HG03439 (cell line): ENCODE results near the gene ICAM5.
"Not testable (repeated sequence)": the region's sequence is repeated elsewhere in the genome, so short reads cannot be mapped to it uniquely, and the experiment has no call there.

Experiments used
- ATAC-seq: cut with Tn5 transposase; IDR thresholded peaks from one replicate; pipeline ENCODE4 v1.9.1; 2021; ENCODE audit warnings: mild to moderate bottlenecking, moderate library complexity; ENCODE audit not compliant: unreplicated experiment

The ICAM5 gene

DNA sequence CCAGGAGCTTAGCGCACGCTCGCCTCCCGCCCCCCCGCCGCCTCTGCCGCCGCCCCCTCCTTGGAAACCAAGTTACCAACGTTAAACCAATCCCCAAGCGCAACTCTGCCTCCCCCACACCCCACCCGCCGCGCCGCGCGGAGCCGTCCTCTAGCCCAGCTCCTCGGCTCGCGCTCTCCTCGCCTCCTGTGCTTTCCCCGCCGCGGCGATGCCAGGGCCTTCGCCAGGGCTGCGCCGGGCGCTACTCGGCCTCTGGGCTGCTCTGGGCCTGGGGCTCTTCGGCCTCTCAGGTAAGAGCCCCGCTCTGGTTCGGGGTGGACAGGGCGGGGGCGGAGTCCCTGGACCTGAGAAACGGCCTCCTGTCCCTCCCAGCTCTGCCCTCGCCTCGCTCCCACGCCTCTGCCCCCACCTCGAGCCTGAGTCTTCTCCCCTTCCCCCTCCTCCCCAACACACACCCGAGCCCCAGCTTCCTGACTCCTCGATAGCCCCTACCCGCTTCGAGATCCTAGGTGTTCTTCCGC, at the start of gene ICAM5:
Gene ICAM5 (plus strand): TSS at position 117 of the 521 bp plus-strand sequence. CDS start 92 bp downstream, at position 209.
- ATAC-seq: no peak

- ATAC-seq: not testable (repeated sequence)
Observed at GRCh38 chr19:10241826-10242449, 47.8 kb upstream of the ICAM5 start.

GRCh38 chr19:10243606-10244005, 46.1 kb upstream of the ICAM5 start:
- no peak for ATAC-seq

GRCh38 chr19:10245189-10245939, 44.4 kb upstream of the ICAM5 start:
- no peak for ATAC-seq

GRCh38 chr19:10246511-10246910, 43.2 kb upstream of the ICAM5 start:
- no peak for ATAC-seq

- peak; percentile 85 for ATAC-seq
Observed at GRCh38 chr19:10251792-10252694, 37.7 kb upstream of the ICAM5 start, which contains the start of gene MRPL4. MRPL4 (plus strand) TSS chr19:10252214; CDS start chr19:10252254, 40 bp downstream.

- ATAC-seq: no peak
Observed at GRCh38 chr19:10252707-10253106, 37.0 kb upstream of the ICAM5 start.

DNA sequence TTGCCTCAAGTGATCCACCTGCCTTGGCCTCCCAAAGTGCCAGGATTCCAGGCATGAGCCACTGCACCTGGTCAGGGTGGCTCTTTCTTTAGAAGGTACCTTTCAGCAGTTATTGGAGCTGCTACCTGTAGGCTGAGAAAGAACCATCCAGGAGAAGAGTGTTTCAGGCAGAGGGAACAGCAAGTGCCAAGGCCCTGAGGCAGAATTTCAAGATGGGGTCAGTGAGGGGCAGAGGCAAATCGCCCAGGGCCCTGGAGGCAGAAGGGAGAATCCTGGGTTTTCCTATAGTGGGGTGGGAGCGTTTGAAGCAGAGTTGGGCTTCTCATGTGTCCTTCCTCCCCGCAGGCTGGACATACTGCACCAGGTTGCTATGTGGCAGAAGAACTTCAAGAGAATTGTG, 35.5 kb upstream of the ICAM5 start:
- no peak for ATAC-seq

- ATAC-seq: no peak
Observed at GRCh38 chr19:10255358-10255757, 34.4 kb upstream of the ICAM5 start.

DNA sequence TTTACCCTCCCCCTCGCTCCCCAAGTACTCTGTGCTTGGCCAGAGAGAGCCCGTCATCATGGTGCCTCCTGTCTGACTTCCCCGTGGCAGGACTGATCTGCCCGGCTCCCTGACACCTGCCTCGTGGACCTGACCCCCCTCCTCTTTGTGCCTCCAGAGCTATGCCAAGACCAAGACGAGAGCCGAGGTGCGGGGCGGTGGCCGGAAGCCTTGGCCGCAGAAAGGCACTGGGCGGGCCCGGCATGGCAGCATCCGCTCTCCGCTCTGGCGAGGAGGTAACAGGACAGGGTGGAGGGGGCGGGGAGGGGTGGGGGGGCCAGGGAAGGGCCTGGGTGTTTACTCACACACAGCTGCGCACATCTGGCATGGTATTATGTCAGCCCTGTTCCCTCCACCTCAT, 33.2 kb upstream of the ICAM5 start:
- ATAC-seq: no peak

- no peak for ATAC-seq
Observed at GRCh38 chr19:10256970-10257615, 32.7 kb upstream of the ICAM5 start.

GRCh38 chr19:10258080-10258710, 31.6 kb upstream of the ICAM5 start:
- ATAC-seq: no peak

DNA sequence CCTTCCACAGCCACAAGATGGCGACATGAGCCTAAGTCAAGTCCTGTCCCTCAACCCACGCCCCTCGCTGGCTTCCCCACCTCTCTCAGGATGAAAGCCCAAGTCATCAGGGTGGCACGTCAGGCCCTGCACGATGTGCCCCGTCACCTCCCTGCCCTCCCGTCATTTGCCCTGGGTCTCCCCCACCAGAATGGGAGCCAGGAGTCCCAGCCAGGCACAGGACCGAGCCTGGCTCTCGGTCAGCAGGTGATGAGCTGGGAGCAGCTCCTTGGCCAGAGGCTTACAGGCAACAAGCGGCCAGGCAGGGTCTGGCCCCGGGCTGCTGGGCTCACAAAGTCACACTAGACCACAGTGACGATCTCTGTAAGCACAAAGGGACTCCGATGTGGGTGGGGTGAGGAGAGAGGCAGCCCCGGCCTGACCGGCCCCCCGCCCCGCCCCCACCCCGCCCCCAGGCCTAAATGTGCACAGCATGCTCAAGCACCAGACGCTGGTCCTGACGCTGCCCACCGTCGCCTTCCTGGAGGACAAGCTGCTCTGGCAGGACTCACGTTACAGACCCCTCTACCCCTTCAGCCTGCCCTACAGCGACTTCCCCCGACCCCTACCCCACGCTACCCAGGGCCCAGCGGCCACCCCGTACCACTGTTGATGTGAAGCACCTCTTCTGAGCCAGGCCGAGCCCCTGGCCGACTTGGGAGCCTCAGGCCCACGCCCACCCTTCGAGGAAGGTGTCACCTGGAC, 30.4 kb upstream of the ICAM5 start:
- no peak for ATAC-seq

DNA sequence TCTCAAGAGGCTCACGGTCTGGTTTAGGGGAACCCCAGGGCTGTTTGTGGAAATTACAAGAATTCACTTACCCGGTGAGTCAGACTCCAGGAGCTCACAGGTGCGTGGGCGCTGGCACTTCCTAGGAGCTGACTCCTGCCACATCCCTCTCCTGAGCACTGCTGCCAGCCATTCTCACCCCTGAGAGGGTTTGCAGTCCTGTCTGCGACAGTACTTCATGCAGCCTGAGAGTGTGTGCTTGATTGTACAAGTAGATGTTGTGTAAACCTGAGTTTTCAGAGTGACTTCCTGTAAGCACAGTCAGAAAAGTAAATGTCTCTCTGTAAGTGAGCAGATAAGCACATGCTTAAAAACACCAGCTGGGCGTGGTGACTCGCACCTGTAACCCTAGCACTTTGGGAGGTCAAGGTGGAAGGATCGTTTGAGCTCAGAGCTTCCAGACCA, 29.6 kb upstream of the ICAM5 start:
- ATAC-seq: no peak

- no peak for ATAC-seq
Observed at GRCh38 chr19:10262771-10263170, 27.0 kb upstream of the ICAM5 start.

GRCh38 chr19:10266706-10267105, 23.0 kb upstream of the ICAM5 start:
- no peak for ATAC-seq

DNA sequence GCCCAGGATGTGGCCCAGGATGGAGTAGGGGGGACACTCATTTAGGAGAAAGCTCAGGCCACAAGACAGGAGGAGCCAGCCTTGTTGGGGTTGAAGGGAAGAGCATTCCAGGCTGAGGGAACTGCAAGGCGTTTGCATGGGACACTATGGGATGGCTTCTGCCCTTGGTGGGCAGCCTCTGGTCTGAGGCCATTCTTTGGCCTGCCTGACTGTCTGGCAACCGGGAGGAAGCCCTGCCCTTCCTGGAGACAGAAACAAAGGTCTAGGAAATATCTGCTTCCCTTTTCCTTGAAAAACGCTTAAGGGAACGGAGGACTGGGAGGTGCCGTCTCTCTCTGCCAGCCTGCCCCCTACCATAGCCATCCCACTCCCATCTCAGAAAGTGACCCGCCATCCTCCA, 21.7 kb upstream of the ICAM5 start:
- no peak for ATAC-seq

- ATAC-seq: no peak
Observed at GRCh38 chr19:10269333-10270179, 20.2 kb upstream of the ICAM5 start.
